Stomach (tissue), 4 donors: ENCODE measurements around the gene EXOC3.
A peak's percentile ranks its signal among the peaks of the same experiment; 100 is the strongest.

ENCODE experiments used
- EP300 ChIP-seq: sonication (generic); formaldehyde crosslinking; IDR thresholded peaks from one replicate; pipeline ENCODE4 v1.6.1; 2017; ENCODE audit warnings: antibody characterized with exemption
- POLR2A ChIP-seq, 4 donors: fragments of 450-650 bp; IDR thresholded peaks; one replicate each; pipeline ENCODE4 v1.6.1; 2016; ENCODE audit warnings: antibody characterized with exemption in 4 of 4, control low read depth in 2 of 4, mild to moderate bottlenecking in 1 of 4, moderate library complexity in 1 of 4
- POLR2AphosphoS5 ChIP-seq, 3 donors: sonication (generic); formaldehyde crosslinking; IDR thresholded peaks; one replicate each; pipeline ENCODE4 v1.6.1; 2016; ENCODE audit warnings: antibody characterized with exemption in 3 of 3
- TF ChIP-seq, protein P1 (sequence below), 7 experiments: fragments of 450-650 bp in 4 of 7; fragments of 200-600 bp in 3 of 7; sonication (generic) in 3 of 7; IDR thresholded peaks; one replicate each; pipeline ENCODE4 v1.5.1; 2016 to 2019; ENCODE audit warnings: antibody characterized with exemption in 7 of 7, control low read depth in 2 of 7, mild to moderate bottlenecking in 1 of 7

- TF ChIP-seq, protein P1, sequence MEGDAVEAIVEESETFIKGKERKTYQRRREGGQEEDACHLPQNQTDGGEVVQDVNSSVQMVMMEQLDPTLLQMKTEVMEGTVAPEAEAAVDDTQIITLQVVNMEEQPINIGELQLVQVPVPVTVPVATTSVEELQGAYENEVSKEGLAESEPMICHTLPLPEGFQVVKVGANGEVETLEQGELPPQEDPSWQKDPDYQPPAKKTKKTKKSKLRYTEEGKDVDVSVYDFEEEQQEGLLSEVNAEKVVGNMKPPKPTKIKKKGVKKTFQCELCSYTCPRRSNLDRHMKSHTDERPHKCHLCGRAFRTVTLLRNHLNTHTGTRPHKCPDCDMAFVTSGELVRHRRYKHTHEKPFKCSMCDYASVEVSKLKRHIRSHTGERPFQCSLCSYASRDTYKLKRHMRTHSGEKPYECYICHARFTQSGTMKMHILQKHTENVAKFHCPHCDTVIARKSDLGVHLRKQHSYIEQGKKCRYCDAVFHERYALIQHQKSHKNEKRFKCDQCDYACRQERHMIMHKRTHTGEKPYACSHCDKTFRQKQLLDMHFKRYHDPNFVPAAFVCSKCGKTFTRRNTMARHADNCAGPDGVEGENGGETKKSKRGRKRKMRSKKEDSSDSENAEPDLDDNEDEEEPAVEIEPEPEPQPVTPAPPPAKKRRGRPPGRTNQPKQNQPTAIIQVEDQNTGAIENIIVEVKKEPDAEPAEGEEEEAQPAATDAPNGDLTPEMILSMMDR (IDR thresholded peaks at IDR 0.05) = peak in 5 of 7 experiments; percentile 14 to 45 (median 35)
- TF ChIP-seq POLR2AphosphoS5 (IDR thresholded peaks at IDR 0.05) = no peak
- TF ChIP-seq POLR2A (IDR thresholded peaks at IDR 0.05) = no peak
- no peak for TF ChIP-seq EP300
Observed at GRCh38 chr5:446883-447263, 3.9 kb downstream of the EXOC3 start.
